ENCODE results near the gene CABLES1. TPM values are rescaled to one million over a fixed set of nuclear protein-coding genes. Genes with fewer than 3 reads are reported as not detected.

CABLES1 gene
- total and polyA plus RNA-seq, 2 of the 8 experiments (the other 6 are each of a cell fraction or from before 2014, with no cell fraction given): 9.2 to 26.4 TPM

DNA sequence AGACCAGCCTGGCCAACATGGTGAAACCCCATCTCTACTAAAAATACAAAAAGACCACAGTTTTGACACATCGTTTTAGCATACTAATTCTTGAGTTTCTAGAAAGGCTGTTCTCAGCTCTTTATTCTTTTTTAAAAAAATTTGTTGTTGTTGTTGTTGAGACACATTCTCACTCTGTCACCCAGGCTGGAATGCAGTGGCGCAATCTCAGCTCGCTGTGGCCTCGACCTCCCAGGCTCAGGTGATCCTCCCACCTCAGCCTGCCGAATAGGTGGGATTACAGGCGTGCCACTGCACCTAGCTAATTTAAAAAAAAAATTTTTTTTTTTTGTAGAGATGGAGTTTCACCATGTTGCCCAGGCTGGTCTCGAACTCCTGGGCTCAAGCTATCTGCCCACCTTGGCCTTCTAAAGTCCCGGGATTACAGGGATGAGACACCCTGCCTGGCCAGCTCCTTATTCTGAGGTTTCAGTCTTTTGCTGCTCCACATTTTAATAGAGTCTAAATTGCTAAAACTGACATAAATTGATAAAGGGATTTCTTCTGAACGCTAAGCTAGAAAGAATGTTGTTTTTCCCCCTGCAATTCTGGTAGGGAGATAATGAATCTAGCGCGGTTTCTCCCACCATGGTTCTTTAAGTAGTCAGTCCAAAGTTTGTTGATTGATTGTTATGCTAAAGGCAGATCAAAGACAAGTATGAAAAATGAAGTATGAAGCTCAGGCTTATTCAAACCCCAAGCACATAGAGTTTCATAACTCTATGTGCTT lies 32.6 kb upstream of the CABLES1 start:
- Histone ChIP-seq H4K5ac (ENCODE audit: insufficient read length, low read depth, low read length) (no peak overlapping the region), H3K23ac (ENCODE audit: insufficient read length) (no peak overlapping the region), H4K20me1 (replicated peaks in 1 of 2; ENCODE audit: control insufficient read depth in 1 of 2, insufficient read depth in 2 of 2, low read length in 2 of 2) (no peaks in the 10 kb centered on the region), H4K91ac (replicated peaks; ENCODE audit: insufficient read length, low read length) (no peak overlapping the region), H3K56ac (replicated peaks; ENCODE audit: insufficient read length, low read depth, low read length) (no peak overlapping the region), H2AK5ac (ENCODE audit: low read depth, low read length) (no peak overlapping the region), H3K4me1 (replicated peaks in 1 of 4; ENCODE audit: control insufficient read depth in 3 of 4, insufficient read depth in 4 of 4, low read length in 3 of 4) (peaks cover 0 to 4% (median 0%) of the 10 kb centered on the region in 4 experiments; a peak in 1 of 7 replicates), H3K79me2 (ENCODE audit: control insufficient read depth in 1 of 2, insufficient read depth in 2 of 2, low read length in 2 of 2) (no peaks in the 10 kb centered on the region), H3K27ac (ENCODE audit: low read depth, low read length) (no peak overlapping the region), H2AFZ (ENCODE audit: low read length) (no peak overlapping the region), H3K23me2 (ENCODE audit: low read depth, low read length) (no peaks in the 10 kb centered on the region; the same call in 1 of the 2 replicates), H3K9ac (replicated peaks in 1 of 4; ENCODE audit: extremely low read depth in 1 of 4, low read depth in 3 of 4, low read length in 3 of 4) (no peak overlapping the region), H2BK5ac (ENCODE audit: low read depth, low read length) (no peak overlapping the region), H3K27me3 (replicated peaks in 1 of 4; ENCODE audit: control insufficient read depth in 3 of 4, extremely low read depth in 1 of 4, insufficient read depth in 3 of 4, low read length in 3 of 4) (no peaks in the 10 kb centered on the region), H3K36me3 (ENCODE audit: control insufficient read depth in 2 of 4, insufficient read depth in 4 of 4, low read length in 3 of 4) (no peaks in the 10 kb centered on the region), H3K4me2 (ENCODE audit: insufficient read depth in 1 of 2, low read depth in 2 of 2, low read length in 2 of 2) (no peak overlapping the region), H2BK20ac (ENCODE audit: low read length) (no peak overlapping the region), H3K4ac (replicated peaks; ENCODE audit: insufficient read length, low read depth, low read length) (no peak overlapping the region), H3K79me1 (ENCODE audit: low read depth, low read length) (no peaks in the 10 kb centered on the region), H3K14ac (ENCODE audit: insufficient read length) (no peak overlapping the region), H4K8ac (ENCODE audit: extremely low read depth, insufficient read depth, low read length) (no peak overlapping the region), H2BK120ac (replicated peaks; ENCODE audit: low read depth, low read length) (no peak overlapping the region), H3K18ac (ENCODE audit: extremely low read depth, low read length) (no peak overlapping the region), H2BK12ac (ENCODE audit: low read depth, low read length) (no peak overlapping the region), H3K4me3 (ENCODE audit: extremely low read depth in 1 of 4, insufficient read depth in 2 of 4, low read depth in 3 of 4, low read length in 4 of 4) (no peak overlapping the region), H2BK15ac (ENCODE audit: low read length) (no peak overlapping the region), H3K9me3 (ENCODE audit: insufficient read depth in 2 of 2, low read depth in 1 of 2, low read length in 1 of 2) (no peaks in the 10 kb centered on the region; a peak in 1 of 4 replicates)
- TF ChIP-seq JUN (IDR thresholded peaks at IDR 0.05; ENCODE audit: low read depth, low read length) (no peak), CEBPB (IDR thresholded peaks at IDR 0.05; ENCODE audit: low read depth, low read length) (peak; percentile 13; the same call in 1 of the 2 replicates)
- FAIRE-seq (no peak), DNase-seq (ENCODE audit: low read depth in 1 of 2, low spot score in 2 of 2) (no peak)
- 97% methylated on average over 11 of the region's 11 CpGs; no CpG with 5 or more reads in 1 of the 2 experiments for WGBS, 2 experiments (ENCODE audit: extremely low coverage in 1 of 2, insufficient coverage in 1 of 2, insufficient read length in 1 of 2, insufficient replicate concordance in 2 of 2, low coverage in 1 of 2, low lambda C conversion rate in 2 of 2, missing lambda C conversion rate in 1 of 2)
- ChIA-PET POLR2A (ENCODE audit: partially characterized antibody) (interaction anchor here (0.7 to 1.0 kb wide), 2 partner anchors 9 to 23 kb away, joined by 3 read pairs; no protein-coding TSS in a partner anchor), CTCF (ENCODE audit: partially characterized antibody) (interaction anchor here (0.7 to 1.6 kb wide), 7 partner anchors 17 to 309 kb away, joined by 3 to 4 read pairs (median 3); no protein-coding TSS in a partner anchor)
